HG02678 (cell line): Measurements from ENCODE around the gene CHCHD4.
"Not testable (repeated sequence)": the region's sequence is repeated elsewhere in the genome, so short reads cannot be mapped to it uniquely, and the experiment has no call there.

Experiments
- ATAC-seq: cut with Tn5 transposase; IDR thresholded peaks from one replicate; pipeline ENCODE4 v1.9.1; 2021; ENCODE audit warnings: mild to moderate bottlenecking, moderate library complexity; ENCODE audit not compliant: unreplicated experiment

Gene CHCHD4

DNA sequence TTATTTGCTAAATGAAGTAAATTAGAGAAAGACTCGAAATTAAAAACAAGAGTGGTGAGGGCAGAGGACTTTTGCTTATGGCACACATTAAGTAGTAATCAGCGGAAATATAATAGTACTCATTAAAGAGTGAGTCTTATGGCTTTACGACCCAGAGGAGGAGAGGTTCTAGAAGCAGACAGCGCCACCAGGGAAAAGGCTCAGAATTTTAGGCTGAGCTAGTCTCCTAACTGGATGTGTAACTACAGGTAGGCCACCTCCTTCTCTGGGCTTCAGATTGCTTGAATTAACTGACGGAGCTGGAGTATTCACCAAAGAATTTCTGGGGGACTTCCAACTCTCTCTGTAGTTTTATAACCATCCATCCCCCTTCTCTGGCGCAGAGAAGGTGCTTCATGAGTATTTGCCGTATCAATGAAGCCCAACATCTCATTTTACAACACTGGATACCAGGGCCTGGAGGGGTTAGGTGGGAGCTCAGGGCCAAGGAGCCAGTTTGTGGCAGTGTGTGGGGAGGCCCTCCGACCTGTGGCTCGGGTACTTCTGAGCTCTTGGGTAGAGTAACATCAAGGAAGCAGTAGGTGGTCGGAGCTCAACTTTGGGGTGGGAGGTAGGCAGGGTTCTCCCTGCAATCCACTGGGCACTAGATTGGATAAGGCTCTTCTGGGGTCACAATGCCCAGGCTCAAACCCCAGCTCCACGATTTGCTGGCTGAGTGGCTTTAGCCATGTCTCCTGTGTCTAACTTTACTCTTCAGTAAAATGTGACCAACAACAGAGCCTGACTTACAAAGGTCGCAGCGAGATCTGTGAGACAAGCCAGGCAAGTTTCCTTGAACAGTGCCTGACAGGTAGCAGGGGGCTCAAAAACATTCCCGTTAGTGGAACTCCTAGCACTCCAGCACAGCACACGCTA, 1.1 kb downstream of the CHCHD4 start:
- ATAC-seq, result no peak

DNA sequence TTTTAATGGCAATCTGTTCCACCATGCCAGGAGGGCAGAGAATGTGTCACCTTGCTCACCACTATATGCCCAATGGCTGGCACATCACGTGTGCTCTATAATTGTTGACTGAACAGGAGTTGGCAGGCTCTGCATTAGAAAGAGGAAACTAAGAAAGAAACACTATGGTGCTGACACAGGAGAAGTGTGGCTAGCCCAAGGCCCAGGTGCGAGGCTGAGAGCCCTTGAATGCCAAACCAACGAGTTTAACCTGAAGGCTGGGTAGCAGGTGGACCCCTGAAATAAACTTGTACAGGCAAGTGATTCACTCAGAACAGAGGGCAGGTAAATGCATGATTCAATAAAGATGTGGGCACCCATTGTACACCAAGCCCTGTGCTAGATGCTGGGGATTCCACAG, 2.4 kb downstream of the CHCHD4 start:
- ATAC-seq, result no peak

DNA sequence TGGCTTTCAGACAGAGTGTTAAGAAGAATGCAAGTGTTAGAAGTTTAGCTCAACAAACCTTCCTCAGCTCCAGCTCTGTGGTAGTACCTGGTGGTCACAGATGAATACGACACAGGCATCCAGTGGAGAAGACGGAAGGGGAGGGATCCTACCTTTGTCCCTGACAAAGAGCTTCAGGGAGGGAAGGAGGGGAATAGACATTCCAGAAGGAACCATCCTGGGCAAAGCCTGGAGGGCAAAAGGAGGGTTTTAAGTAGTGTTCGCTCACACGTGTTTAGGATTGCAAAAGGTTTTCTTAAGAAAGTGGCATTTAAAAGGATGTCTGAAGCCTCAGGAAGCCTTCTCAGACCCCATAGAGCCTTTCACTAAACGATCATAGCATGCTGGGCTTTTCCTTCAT, 2.8 kb downstream of the CHCHD4 start:
- no peak for ATAC-seq

DNA sequence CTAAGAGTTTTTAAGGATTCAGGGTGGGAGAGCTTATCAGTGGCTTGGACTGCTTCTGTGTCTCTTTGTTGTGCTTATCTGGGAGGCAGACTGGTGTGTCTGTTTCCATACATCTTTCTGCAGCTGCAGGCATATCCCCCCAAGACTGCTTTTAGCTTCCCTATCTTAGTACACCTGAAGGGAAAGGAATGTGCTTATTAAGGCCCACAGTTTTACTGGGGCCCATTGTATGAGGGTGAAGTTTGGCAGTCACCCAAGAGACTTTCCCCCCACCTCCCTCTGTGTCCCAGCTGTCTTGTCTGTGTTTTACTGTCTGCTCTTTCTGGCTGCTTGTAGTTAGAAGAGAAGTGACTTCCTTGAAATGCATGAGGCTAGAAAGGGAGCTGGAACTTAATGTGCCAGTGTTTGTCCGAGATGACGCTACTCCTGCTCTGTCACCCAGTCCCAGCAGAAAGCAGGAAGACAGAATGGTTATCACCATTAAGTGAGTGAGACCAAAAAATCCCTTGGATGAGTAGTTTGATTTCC, 3.7 kb downstream of the CHCHD4 start:
- not testable (repeated sequence) for ATAC-seq

DNA sequence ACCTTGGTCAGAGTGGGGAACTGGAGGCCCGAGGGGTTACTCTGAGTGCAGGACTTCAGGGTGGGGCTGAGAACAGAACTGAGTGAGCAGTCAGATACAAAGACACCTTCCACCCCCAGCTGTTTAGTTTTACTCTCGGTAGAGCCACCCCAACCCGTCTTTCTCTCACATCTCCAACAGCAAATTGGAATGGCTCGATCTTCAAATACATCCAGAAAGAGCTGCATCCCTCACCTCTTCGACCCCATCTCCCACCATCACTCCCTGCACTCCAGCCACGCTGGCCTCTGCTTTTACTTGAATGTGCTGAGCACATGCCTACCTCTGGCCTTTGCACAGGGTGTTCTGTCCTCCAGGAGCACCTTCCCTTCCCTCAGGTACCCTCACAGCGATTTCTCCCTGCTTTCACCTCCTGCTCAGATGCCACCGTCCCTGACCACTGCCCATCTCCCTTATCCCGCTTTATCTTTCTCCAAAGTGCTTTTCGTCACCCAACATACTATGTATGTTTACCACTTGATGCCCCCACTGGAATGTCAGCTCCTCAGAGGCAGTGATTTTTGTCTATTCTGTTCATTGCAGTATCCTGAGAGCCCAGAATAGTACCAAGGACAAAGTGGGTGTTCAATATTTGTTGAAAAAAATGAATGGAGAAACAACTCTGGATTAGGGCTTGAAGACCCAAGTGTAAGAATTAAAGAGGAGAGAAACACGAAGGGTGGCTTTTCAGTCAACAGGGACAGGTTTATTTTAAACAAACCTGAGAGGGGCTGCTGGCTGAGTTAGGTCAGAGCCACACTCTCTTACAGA, 4.4 kb downstream of the CHCHD4 start:
- no peak for ATAC-seq

DNA sequence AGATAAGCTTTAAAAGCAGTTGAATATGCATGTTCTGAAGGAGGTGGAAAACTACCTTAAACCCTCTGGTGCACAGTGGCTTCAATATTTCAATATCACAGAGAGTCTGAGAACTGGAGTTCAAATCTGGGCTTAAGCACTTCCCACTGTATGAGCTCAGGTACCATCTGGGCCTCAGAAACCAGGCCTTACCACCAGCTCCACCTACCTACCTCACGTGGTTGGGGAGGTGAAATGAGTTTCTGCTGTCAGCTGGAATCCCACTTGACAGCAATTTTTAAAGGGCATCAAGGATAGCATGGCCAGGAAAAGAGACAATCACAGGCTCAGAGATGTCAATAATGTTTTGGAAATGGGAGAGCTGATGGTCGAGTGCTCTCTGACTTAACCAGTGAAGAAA, 5.0 kb downstream of the CHCHD4 start:
- no peak for ATAC-seq

DNA sequence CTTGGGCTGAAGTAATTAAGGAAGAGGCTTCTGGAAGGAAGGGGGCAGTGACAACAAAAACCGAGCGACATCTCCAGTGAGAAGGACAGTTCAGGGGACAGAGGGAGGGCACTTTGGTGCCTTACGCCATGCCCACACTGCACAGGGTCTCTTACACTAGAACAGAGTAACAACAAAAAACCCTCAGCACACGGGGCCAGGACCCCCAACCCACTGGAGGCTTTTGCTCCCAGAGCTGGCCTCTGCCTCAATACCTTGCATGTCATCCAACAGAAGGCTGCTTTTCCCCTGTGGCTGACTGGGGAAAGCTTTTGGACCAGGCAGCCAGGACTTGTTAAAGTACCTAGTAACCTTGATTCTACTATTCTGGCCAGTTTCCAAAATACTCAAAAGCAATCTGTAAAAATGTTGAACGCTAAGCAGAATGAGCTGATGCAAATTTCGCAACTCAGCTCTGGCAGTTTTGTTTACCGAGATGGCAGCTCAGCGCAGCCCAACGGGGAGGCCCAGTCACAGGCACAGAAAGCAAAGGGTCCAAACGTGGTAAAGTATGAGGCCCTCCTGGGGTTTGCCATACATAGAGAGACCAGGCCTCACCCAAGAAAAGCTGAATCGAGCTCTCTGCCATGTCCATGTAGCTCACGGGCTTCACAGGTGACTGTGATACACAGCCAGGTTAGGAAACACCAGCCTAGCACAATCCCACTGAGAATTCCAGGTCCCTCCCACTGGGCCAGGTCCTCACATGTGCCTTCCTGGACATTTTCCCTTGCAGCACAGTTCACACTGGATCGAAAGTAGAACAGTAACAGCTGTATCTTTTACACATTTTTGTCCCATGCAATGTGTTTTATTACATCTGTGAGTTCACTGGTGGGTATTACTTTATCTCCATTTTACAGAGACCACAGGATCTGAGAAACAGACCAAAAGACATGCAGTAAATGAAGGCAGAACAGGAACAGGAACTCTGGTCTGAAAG, 6.0 kb downstream of the CHCHD4 start:
- no peak for ATAC-seq

DNA sequence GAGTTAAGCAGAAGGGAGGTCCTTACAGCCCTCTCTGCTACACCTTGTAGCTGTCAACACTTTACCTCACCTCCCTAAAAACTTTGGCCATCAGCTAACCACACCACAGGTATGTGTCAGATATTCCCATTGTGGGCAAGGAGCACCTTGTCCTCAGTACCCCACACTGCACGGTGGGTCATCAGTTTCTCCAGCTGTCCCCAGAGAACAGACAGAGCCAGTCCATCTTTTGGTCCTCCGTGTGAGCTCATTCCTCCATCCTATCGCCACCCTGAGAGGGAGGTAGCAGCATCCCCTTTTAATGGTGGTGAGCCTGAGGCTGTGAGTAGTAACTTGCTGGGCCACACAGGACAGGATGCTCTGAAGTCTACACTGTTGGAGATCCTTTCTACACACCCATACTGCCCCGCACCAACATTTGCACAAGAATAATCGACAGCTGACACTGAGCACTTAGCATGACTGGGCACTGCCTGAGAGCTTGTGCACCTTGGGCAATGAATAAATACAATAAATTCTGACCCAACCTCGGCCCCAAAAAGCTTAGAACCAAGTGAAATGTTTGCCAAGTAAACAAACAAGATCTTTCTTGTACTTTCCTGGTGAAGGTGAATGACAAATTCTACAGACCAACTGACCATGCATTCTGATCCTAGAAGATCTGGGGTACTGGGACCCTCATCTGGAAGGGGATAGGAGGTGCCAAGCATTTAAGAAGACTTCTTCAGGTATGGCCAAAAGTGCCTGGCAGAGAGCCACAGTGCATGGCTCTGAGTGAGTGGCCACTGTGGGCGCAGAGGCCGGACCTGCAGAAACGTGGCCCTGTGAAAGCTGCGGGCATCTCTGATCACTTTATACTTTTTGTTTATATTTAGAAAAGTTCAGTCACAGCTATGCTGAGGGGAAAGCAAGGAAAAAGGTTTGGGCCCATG, 6.9 kb downstream of the CHCHD4 start:
- ATAC-seq, result no peak

DNA sequence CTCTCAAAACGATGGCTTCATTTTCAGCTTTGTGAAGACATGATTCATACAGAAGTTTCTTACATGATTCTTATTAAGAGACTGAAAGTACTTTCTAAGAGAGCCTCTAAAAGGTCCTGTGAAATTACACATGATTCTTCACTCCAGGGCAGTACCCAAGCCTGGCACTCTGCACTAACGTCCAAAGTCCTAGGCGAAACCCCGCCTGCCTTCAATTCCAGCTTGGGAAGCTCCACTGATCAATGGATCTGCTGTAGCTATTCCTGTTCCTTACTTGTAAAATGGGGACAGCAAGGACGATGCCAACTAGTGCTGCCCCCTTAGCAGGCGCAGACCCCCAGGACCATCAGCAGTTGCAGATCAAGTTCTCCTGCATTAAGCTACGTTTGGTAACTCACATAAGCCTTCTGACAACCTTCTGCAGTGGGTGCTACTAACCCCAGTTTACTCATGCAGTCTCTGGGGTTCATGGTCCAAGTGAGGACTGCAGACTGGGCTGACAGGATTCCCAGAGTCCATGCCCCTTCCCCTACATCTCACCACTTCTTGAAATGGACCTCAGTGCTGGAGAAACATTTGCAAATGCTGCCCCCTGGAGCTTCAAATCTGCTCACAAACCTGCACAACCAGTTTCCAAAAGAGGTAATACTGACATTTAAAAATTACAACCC, 10.6 kb downstream of the CHCHD4 start:
- no peak for ATAC-seq

DNA sequence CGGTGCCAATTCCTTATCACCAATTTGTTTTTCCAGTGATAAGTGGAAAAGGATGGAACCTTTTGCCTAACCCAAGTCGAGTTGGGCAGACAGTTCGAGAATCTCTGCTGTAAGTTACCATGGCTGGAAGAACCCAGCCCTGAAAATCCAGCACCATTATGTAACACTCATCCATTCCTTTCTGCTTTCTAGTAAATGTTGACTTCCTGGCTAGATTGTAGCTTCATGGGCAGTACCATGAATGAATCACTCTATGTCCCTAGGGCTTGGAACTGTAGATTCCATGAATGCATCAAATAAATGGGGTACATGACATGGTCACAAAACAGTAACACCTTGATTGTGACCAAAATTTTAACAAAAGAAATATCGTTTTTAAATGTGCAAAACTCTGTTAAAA, 14.0 kb downstream of the CHCHD4 start:
- ATAC-seq, result no peak

DNA sequence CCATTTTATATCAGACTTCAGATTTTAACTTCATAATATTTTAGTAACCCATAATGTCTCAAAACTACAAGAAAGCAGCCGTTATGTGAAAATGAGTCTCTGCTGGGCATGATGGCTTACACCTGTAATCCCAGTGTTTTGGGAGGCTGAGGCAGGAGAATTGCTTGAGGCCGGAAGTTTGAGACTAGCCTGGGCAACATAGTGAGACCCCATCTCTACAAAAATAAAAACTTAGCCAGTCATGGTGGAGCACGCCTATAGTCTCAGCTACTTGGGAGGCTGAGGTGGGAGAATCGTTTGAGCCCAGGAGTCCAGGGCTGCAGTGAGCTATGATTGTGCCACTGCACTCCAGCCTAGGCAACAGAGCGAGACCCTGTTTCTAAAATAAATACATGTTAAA, 14.8 kb downstream of the CHCHD4 start:
- ATAC-seq, result not testable (repeated sequence)

DNA sequence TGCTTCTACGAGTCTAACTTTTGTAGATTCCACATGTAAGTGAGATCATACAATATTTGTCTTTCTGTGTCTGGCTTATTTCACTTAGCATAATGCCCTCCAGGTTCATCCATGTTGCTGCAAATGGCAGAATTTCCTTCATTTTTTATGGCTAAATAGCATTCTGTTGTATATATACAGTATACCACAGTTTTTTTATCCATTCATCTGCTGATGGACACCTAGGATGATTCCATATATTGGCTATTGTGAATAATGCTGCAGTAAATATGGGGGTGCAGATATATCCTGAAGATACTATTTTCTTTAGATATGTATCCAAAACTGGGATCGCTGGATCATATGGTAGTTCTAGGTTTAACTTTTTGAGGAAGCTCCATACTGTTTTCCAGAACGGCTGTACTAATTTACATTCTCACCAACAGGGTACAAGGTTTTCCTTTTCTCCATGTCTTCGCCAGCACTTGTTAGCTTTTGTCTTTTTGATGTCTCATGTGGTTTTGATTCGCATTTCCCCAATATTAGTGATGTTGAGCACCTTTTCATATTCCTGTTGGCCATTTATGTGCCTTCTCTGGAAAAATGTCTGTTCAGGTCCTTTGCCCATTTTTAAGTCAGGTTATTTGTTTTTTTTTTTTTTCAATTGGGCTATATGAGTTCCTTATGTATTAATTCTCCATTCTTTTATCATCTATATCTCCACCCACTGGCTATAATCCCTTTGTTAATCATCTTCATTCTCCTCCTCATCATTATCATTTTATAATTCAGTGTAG, 26.9 kb downstream of the CHCHD4 start:
- no peak for ATAC-seq

DNA sequence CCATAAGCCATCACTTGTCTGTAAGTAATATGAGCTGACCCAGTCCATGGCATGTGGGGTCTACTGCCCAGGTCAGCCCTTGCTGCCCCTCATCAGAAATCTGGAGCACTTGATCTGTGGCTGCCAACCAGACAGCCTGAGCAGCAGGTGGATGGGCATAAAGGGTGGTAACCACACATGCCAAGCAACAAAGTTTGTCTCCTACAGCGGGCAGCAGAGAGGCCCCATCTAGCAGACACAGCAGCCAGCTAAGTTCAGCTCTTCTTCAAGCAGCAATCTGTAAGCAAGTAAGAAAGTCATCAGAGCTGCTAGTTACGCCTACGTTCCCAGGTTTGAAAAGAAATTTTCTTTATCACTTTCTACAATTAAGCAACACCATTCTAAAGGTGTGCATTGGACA, 27.9 kb downstream of the CHCHD4 start:
- no peak for ATAC-seq

DNA sequence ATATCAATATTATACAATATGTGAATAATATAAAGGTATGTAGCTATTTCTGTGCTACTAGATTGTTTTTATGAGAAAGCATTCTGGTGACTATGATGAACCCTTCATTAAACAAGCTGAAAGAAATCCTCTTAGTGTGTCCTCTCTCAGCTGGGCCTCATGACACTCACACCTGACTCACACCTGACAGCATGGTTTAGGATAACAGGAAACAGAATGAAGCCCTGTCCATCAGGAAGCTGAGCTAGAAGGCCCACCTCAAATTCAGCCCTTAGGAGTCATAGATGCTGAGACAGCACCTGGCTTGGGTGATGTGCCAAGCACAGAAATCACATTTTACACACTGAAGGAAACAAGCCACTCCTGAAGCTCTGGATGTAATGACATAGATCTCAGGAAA, 30.8 kb downstream of the CHCHD4 start:
- ATAC-seq, result no peak

DNA sequence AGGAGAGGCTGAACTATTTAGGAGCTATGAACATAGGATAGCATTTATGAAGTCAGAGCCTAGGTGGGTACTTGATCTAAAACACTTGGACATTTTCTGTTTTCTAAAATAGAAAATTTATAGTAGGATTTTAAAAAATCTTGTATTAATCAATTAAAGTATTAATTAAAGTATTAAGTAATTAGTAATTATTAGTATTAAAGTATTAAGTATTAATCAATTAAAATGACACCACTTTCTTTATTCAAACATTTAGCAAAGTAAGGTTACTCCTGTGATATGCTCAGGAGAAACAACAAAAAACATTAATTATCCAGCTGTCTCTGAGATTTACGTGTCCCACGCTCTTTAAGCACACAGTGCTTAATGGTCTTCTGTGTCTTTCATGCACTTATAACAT, 32.2 kb downstream of the CHCHD4 start:
- ATAC-seq, result no peak

DNA sequence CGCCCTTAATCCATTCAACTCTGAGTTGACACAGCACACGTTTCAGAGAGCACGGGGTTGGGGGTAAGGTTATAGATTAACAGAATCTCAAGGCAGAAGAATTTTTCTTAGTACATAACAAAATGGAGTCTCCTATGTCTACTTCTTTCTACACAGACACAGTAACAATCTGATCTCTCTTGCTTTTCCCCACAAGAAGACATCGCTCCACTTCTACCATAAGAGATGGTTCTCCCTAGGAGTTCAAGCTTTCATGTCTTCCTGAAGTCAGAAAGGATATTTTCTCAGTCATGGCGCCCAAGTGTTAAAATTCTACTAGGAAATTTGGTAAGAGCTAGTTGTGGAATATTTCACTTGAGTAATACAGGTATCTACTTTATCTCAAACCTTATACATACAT, 32.7 kb downstream of the CHCHD4 start:
- not testable (repeated sequence) for ATAC-seq

DNA sequence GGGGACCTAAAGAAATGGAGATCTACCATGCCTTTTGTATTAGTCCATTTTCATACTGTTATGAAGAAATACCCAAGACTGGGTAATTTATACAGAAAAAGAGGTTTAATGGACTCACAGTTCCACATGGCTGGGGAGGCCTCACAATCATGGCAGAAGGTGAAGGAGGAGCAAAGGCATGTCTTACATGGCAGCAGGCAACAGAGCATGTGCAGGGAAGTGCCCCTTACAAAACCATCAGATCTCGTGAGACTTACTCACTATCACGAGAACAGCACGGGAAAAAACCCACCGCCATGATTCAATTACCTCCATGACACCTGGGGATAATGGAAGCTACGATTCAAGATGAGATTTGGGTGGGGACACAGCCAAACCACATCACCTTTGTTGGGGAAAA, 37.2 kb downstream of the CHCHD4 start:
- not testable (repeated sequence) for ATAC-seq

DNA sequence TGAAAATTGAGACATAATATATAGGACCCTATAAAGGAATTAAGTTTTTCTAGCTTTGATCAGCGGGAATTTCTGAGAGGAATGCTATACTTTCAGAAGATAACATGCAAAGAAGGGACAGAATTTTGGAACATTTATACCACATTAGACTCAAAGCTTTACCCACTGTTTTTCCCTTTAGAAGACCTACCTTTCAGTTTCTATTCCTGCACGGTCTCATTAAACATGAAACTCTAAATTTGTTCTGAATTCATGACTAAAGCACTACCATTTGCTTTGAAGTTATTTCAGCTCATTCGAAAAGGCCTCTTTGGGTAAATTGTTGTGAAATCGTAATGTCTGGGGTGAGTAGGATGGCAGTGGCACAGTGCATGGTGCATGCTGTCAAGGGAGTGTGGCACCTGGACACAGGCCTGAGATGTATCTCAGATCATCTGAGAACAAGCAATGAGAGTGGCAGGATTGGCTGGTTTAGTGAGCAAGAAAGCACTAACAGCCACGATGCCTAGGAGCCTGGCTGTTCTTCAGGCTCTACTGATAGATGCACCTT, 42.5 kb downstream of the CHCHD4 start:
- ATAC-seq, result no peak
